GM12878 (cell line): ENCODE data around the gene CAPZB. TPM values are rescaled to one million over a fixed set of nuclear protein-coding genes. Genes with fewer than 3 reads are reported as not detected.

ENCODE experiments used
- CEBPZ ChIP-seq: fragments of 150-350 bp; IDR thresholded peaks from 2 replicates; pipeline ENCODE4 v1.6.1; 2016; ENCODE audit warnings: low read depth, low read length
- E2F4 ChIP-seq: IDR thresholded peaks from 2 replicates; pipeline ENCODE4 v1.6.1; 2012; ENCODE audit warnings: low read depth, low read length, improper control_type of control experiment
- EED ChIP-seq: sonication (generic); IDR thresholded peaks from 2 replicates; pipeline ENCODE4 v1.6.1; 2016; ENCODE audit warnings: antibody characterized with exemption, low read depth
- HDAC2 ChIP-seq: fragments of 200-600 bp; sonication (generic); IDR thresholded peaks from 2 replicates; pipeline ENCODE4 v1.6.1; 2017
- IRF4 ChIP-seq: IDR thresholded peaks from 2 replicates; pipeline ENCODE4 v1.6.1; 2011; ENCODE audit warnings: low read depth, low read length
- KDM1A ChIP-seq: fragments of 200-600 bp; sonication (generic); IDR thresholded peaks from 2 replicates; pipeline ENCODE4 v1.6.1; 2016; ENCODE audit warnings: borderline replicate concordance
- RCOR1 ChIP-seq: conservative IDR thresholded peaks from 2 replicates; pipeline ENCODE4 v1.6.1; 2012; ENCODE audit warnings: low read depth, low read length, improper control_type of control experiment
- ZBTB40 ChIP-seq: fragments of 450-650 bp; IDR thresholded peaks from 2 replicates; pipeline ENCODE4 v1.6.1; 2016; ENCODE audit warnings: mild to moderate bottlenecking, moderate library complexity, borderline replicate concordance
- ZSCAN29 ChIP-seq: fragments of 450-650 bp; IDR thresholded peaks from 2 replicates; pipeline ENCODE4 v1.6.1; 2017; ENCODE audit warnings: mild to moderate bottlenecking, moderate library complexity
- polyA plus RNA-seq, 11 experiments: library from polyadenylated mRNA; depleted of rRNA in 4 of 11; unstranded in 6 of 11; stranded (reverse) in 5 of 11; fragments of >200 nt; fragmentation: Nextera tagmentation in 4 of 11; fragmentation: Illumina TruSeq in 1 of 11; extraction: Ambion mirVana in 4 of 11; extraction: Trizol in 1 of 11; gene quantifications; 1 replicate in 1 of 11; 2 replicates in 10 of 11; pipeline versions ENCODE4 v1.2.1 to v1.2.3, GENCODE V29; 2011 to 2016; ENCODE audit warnings: inconsistent platforms in 2 of 11, missing spikeins in 2 of 11, low read depth in 1 of 11
- total RNA-seq, 4 experiments: library from RNA; depleted of rRNA in 3 of 4; stranded (reverse); fragments of >200 nt in 3 of 4; fragmentation: Illumina TruSeq in 1 of 4; extraction: Trizol in 1 of 4; gene quantifications; 2 replicates each; pipeline versions ENCODE4 v1.2.1 to v1.2.3, GENCODE V29; 2013 to 2021
- TF ChIP-seq, protein P1 (sequence below): fragments of 450-650 bp; formaldehyde crosslinking; IDR thresholded peaks from 2 replicates; pipeline ENCODE4 v1.4.0; 2022; ENCODE audit warnings: mild to moderate bottlenecking, moderate library complexity
- TF ChIP-seq, protein P2 (sequence below): fragments of 450-650 bp; IDR thresholded peaks from 2 replicates; pipeline ENCODE4 v1.6.1; 2017; ENCODE audit warnings: mild to moderate bottlenecking, moderate library complexity

The CAPZB gene
- total and polyA plus RNA-seq, 10 of the 15 experiments (the other 5 are each of a cell fraction or from before 2014, with no cell fraction given) = 104 to 454 (median 213) TPM

DNA sequence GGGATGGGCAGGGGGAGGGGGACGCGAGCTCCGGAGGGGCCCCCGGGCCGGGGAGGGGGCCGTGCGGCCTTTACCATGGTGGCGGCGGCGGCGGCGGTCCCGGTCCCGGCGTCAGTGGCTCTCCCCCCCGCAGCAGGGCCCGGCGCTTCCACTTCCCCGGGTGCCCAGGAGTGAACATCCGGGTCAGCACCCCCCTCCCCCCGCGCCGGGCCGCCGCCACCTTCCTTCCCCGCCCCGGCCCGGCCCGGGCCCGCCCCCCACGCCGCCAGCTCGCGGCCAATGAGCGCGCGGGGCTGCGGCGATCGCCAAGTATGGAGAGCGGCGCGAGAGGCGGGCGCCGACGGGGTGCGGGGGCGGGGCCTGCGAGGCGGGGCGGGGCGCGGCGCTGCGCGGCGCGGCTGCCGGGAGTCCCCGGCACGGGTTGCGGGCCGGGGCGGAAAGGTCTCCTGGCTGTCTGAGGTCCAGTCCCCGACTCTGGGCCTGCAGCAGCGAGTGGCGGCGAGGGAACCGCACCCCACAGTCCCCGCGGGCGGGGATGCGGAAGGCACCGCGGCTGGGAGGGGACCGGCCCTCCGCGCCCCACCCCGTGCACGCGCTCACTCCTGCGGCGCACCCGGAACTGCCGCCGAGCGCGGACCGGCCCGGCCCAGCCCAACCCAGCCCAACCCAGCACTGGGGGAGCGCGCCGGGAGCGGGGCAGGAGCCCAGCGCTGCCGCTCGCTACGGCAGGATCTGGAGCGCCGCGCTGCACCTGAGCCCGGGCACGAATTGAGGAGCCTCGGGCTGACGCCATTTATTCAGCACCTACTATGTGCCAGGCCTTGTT, at the start of gene CAPZB (continued):
- TF ChIP-seq CEBPZ (no peak), E2F4 (no peak), HDAC2 (no peak), IRF4 (no peak), RCOR1 (no peak), ZSCAN29 (no peak), KDM1A (no peak), EED (no peak), ZBTB40 (no peak)
- TF ChIP-seq, protein P1, sequence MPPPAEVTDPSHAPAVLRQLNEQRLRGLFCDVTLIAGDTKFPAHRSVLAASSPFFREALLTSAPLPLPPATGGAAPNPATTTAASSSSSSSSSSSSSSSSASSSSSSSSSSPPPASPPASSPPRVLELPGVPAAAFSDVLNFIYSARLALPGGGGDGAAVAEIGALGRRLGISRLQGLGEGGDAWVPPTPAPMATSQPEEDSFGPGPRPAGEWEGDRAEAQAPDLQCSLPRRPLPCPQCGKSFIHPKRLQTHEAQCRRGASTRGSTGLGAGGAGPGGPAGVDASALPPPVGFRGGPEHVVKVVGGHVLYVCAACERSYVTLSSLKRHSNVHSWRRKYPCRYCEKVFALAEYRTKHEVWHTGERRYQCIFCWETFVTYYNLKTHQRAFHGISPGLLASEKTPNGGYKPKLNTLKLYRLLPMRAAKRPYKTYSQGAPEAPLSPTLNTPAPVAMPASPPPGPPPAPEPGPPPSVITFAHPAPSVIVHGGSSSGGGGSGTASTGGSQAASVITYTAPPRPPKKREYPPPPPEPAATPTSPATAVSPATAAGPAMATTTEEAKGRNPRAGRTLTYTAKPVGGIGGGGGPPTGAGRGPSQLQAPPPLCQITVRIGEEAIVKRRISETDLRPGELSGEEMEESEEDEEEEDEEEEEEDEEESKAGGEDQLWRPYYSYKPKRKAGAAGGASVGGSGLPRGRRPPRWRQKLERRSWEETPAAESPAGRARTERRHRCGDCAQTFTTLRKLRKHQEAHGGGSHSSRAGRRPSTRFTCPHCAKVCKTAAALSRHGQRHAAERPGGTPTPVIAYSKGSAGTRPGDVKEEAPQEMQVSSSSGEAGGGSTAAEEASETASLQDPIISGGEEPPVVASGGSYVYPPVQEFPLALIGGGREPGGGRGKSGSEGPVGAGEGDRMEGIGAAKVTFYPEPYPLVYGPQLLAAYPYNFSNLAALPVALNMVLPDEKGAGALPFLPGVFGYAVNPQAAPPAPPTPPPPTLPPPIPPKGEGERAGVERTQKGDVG = no peak
- TF ChIP-seq, protein P2, sequence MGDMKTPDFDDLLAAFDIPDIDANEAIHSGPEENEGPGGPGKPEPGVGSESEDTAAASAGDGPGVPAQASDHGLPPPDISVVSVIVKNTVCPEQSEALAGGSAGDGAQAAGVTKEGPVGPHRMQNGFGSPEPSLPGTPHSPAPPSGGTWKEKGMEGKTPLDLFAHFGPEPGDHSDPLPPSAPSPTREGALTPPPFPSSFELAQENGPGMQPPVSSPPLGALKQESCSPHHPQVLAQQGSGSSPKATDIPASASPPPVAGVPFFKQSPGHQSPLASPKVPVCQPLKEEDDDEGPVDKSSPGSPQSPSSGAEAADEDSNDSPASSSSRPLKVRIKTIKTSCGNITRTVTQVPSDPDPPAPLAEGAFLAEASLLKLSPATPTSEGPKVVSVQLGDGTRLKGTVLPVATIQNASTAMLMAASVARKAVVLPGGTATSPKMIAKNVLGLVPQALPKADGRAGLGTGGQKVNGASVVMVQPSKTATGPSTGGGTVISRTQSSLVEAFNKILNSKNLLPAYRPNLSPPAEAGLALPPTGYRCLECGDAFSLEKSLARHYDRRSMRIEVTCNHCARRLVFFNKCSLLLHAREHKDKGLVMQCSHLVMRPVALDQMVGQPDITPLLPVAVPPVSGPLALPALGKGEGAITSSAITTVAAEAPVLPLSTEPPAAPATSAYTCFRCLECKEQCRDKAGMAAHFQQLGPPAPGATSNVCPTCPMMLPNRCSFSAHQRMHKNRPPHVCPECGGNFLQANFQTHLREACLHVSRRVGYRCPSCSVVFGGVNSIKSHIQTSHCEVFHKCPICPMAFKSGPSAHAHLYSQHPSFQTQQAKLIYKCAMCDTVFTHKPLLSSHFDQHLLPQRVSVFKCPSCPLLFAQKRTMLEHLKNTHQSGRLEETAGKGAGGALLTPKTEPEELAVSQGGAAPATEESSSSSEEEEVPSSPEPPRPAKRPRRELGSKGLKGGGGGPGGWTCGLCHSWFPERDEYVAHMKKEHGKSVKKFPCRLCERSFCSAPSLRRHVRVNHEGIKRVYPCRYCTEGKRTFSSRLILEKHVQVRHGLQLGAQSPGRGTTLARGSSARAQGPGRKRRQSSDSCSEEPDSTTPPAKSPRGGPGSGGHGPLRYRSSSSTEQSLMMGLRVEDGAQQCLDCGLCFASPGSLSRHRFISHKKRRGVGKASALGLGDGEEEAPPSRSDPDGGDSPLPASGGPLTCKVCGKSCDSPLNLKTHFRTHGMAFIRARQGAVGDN = peak; percentile 68; the same call in 1 of the 2 replicates
